GM18517 (cell line): Measurements from ENCODE around the gene GNAT3.

Source experiments
- ATAC-seq: cut with Tn5 transposase; IDR thresholded peaks from one replicate; pipeline ENCODE4 v1.9.1; 2021; ENCODE audit warnings: mild to moderate bottlenecking, moderate library complexity; ENCODE audit not compliant: unreplicated experiment

GNAT3 gene

DNA sequence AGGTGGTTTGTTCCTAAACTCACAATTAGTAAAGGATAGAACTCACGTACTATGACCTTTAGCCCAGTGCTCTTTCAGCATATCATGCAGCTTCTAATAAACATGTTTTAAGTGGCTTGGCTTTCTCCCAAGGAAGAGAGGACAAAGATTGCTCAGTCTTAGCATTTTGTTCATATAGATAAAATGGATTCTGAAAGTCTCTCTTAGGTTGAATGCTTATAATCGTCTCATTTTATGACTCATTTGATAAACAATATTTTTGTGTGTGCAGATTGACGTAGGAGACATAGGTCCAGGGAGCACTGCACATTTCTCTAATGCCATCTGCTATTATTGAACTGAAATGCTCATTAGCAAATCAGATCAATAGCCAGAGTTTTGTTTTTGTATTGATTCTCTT is 44.8 kb downstream of the GNAT3 start:
- ATAC-seq: no peak

DNA sequence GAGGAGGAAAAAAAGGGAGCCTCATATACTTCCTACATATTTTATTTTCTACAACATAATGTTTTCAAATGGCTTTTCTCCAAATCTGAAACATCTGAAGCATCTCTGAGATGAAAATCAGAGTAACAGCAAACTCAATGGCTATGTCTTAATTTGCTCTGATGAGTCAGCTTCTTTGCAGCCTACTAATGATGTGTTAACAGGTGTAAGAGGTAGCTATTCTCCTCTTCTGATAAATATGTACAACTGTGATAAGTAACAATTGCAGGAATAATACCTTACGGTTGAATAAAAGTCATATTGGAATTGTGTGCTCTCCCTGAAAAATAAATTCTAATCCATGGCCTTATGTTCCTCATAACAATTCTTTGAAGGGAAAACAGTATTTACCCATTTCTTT is 45.2 kb downstream of the GNAT3 start:
- ATAC-seq: no peak

DNA sequence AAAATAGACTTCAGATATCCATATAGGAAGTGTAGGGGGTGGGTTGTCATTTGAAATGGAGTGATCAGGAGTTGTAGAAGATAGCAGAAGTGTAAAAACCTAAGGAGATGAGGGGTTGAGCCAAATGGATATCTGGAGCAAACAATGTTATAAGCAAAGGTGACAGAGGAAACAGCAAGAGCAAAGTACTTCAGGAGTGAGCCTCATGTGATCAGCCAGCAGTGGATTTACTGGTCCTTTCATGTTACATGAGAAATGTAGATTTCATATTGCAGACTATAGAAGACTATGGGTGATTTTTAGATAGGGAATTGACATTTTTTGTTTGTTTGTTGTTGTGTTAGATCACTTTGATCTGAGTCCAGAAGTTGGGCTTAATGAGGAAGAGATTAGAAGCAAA is 47.7 kb downstream of the GNAT3 start:
- ATAC-seq: no peak

DNA sequence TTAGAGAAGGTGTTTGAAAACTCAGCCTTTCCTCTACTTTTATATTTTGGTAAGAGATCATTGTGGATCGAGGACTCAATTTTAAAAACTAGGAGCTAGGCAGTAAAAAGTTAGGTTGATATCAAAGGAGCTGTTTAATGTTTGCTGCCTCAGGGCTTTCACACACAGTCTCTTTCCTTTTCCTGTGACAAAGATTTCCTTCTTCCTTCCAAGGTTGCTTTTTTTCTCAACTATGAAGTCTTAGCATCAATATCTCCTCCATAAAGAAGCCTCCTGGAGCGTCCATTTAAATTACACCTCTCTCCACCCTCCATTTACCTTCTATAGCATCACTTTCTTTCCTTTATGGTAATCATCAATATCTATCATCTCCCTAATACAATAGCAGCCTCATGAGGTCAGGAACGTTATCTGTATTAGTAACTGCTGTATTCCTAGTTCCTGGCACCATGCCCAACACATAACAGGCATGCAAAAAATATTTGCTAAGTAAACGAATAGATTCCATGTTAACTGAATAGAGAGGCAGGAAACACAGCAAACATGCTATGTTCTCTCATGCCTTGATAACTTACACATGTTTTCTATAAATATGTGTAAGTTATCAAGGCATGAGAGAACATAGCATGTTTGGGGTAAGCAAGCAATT is 48.5 kb downstream of the GNAT3 start:
- ATAC-seq: no peak

DNA sequence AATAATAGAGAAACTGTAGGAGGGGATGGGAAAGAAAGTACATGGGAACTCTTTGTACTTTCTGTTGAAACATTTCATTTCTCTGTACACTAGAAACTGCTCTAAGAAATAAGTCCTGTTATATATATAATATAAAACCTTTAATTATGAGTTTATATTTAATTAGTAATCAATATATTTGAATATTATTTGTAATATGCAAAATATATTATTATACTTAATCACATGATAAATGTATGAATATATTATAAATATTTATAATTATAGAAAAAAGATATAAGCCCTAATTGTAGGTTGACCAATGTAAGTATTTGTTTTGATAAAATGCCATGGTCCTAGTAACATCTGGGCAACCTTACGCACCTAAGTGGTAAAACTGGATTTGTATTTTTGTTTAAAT is 51.0 kb downstream of the GNAT3 start:
- no peak for ATAC-seq

DNA sequence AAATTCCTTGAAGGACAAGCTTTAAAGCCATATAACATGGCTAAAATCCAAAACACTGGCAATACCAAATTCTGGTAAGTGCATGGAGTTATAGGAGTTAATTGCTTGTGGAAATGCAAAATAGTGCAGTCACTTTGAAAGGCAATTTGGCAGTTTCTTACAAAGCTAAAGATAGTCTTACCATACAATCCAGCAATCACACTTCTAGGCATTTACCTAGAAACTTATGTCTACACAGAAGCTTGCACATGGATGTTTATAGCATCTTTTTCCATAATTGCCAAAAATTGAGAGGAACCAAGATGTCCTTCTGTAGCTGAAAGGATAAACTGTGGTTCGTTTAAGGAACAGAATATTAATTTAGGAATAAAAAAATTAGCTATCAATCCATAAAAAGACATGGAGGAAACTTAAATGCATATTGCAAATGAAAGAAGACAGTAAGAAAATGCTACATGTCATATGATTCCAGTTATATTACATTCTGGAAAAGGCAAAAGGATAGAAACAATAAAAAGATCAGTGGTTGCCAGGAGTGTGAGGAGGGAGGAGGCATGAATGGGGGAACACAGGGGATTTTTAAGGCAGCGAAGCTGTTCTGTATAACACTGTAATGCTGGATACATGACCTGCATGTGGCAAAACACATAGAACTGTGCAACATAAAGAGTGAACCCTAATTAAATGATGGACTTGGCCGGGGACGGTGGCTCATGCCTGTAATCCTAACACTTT is 51.9 kb downstream of the GNAT3 start:
- no peak for ATAC-seq

DNA sequence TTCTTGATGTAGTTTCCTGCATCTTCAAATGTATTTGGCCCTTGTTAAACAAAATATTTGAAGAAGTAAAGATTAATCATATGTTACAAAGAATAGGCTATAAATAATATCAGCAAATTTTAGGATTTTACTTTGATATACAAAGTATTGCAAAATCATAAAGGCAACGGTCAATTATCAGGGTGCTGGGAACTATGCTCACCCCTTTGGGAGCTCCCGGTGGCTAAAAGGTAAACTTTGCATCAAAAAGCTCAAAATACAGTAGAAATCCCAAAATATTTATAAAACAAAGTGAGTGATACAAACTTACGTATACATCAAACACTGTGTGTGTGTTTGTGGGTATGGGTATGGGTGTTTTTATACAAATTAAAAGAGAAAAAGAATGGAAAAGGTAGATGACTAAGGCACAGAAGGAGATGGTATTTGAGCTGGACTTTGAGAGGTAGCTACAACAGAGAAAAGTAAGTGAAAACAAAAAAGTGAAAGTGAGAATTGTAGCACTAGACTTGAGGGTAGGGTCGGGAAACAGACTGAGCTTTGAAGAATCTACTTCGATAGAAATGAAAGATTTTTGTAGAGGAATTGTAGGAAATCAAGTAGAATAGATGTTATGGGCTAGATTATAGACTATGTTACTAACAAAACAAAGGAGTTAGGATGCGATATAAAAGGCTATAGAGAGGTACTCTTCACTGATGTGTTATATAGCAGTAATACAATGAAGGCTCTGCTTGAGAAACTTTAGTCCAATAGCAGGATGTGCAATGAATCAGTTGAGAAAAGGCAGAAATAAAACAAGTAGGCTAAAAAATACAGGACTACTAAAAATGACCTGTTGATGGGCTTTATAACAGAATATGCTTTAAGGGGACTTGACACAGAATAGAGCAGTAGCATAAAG is 52.8 kb downstream of the GNAT3 start:
- ATAC-seq: no peak

DNA sequence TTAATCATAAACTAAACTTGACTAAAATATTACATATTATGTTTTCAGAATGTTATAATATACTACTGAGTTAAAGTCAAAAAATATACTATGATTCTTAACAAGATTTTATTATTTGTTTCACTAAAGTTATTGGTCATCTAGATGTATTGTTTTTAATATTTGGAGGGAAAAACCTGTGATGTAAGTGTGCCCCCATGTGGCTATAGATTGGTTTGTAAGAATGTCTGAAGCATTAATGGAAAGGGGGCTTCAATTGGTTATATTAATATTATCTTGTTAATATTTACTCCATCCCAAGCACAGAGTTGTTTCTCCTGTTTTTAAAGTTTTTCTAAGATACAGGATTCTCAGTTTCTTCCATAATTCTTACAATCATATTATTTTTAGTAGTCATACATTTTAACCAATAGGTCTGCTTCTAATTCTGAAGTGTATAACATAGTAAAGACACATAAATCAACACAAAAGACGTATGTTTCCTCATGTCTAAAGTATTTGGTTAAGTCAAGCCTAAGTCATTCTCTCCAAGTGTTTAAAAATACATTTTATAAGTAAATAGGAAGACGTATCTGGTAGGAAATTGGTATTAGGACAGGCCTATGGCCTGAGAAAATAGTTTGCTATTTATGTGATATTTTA is 58.0 kb downstream of the GNAT3 start:
- no peak for ATAC-seq

DNA sequence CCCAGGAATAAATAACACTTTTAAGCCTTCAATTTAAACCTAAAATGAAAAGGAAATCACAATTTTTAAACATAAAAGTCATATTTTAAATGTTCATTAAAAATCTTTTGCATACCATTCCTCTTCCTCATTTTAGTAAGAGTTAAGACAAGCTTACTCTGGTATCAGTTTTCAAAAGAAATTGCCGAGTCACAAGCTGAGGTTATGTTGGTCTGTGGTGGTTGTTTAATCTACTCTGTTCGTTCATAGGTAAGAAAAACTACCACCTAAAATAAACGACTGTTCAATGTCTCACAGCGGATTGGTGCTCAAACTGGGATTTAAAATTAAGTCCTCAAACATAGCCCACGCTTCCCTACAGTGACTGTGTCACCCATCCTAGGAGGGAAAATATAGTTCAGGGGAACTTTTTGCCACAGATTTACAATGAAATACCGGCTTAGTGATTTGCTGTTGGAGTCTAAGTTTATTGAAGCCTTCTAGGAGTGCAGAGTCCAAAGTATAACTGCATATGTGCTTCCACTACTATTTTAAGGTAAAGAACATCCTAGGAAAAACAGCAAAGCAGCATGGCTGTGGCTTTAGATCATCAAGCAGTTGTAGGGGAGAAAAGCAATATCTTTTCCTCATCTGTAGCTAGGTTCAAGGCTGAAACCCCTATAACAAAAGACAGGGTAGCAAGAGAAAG is 61.1 kb downstream of the GNAT3 start:
- ATAC-seq: no peak

DNA sequence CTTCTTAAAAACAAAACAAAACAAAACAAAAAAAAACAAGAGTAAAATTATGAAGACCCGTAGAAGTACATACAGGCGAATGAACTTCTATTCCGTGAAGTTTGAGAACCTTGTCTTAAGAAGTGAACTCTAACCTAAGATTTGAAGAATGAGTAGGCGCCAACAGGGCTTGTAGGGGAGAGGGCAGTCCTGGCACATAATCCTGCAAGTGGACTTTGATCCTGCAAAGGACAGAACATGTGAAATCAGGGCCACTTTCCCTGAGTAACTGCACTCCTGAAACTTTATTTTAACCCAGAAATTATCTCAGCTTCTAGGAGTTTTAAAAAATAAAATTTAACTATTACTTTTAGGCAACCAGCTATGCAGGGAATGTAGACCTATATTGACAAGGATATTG is 62.0 kb downstream of the GNAT3 start:
- ATAC-seq: no peak

DNA sequence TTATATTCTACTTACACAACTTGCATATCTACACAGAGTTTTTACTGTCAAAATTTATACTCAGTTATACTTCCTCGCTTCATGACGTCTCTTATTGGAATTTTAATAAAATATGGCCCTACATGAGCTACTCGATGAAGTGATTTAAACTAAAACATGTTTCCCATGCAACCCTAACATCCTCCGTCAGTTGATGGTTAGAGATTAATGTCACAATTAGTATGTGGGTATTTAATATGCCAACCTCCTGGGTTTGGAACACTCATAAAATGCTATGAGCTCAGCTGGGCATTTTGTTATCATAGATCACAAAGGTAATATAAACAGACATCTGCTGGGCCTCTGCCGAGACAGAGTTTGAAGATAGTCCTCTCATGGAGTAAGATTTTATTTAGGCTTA is 66.5 kb downstream of the GNAT3 start:
- ATAC-seq: no peak

DNA sequence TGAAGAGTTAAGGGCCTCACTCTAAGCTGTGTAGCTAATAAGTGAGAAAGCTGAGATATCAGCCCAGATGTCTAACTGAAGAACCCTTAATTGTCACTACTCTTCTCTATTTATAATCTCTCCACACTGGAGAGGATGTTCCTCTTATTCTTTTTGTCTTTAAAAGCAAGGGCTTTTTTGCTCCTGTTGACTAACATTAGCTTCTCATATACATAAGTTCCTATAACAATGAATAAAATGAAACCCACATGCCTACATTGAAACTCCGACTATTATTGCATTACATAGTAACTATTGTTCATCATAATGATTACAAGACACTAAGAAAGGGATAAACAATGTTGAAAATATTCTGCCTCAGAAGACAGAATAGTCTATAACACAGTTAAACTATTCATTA is 67.1 kb downstream of the GNAT3 start:
- no peak for ATAC-seq

DNA sequence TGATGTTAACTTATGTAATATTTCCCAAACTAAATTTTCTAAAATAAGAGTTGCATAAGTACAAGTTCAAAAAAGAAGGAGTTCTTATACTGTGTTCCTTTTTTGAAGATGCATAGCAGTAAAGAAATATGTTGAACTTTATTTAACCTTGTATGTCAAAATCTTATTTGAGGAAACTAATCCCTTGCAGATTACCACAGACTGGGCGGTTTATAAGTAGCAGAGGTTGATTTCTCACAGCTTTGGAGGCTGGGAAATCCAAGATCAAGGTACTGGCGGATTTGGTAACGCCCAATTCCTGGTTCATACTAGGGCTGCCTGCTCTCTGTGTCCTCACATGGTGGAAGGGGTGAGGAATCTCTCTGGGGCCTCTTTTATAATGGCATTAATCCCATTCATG is 68.5 kb downstream of the GNAT3 start:
- no peak for ATAC-seq

DNA sequence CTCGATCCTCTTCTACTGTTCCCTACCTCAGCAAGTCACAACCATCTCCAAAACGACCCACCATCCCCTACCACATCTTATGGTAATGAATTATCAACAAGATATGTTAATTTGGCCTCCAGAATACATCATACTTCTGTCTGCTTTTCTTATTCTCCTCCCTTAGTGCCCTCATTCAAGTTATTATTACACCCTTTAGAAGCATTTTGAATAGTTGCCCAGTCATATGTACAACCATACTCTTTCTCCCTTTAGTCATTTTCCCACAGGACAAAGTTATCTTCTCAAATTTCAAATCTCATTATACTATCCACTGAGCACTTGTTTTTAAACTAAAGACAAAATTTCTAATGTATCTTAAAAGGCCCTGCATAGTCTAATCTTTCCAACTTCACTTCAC is 71.0 kb downstream of the GNAT3 start:
- no peak for ATAC-seq

DNA sequence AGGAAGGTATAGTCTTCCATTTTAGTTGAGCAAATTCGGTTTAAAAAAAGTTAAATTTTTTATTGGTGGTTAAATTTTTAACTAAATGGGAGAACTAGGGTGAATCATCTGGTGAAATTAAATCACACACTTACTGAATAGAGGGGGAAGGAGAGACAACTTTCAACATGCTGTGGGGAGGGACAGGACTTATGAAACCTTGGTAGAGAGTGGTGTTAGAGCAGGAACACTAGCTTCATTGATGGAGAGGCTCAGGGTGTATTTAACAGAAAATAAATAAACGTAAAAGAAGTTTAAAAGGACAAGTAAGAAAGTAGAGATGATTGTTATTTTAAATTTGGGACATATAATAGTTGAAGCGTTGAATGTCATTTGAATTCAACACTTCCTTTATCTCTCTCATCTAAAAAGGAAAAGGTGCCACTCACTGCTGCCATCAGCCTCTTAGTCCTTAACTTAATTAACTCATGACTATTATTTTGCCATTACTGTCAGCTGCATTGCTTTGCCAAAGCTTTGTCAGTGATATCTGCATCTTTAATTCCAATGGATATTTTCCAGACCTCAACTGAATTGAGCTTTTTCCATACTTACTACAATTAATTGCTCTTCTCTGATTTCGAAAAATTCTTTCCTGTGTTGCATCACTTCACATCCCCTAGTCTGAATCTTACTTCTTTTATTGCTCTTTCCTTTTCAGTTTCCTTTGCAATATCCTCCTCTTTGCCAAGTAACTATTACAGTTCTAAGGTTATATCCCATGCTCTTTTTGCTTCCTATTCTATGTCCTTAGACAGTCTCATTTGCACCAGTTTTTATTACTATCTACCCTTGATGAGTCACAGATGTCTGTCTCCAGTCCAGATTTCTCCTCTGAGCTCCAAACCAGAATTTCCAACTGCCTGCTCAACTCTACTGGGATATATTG is 71.7 kb downstream of the GNAT3 start:
- no peak for ATAC-seq

DNA sequence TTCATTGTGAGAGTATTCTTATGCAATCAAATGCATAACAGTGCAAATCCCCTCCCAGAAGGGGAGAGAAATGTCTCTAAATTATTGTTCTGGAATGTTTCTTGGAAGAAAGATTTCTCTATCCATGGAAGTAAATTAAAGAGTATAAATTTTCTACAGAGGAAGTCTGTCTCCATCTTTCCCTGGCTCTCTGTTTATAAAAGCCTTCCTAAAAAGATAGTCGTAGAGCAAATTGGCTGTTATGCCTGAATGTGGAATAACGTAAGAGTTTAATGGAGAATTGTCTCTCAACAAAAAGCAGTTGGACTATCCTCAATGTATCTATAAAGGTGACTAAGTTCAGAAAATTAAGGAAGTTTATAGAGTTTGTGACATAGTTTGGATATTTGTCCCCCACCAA is 76.3 kb downstream of the GNAT3 start:
- no peak for ATAC-seq

DNA sequence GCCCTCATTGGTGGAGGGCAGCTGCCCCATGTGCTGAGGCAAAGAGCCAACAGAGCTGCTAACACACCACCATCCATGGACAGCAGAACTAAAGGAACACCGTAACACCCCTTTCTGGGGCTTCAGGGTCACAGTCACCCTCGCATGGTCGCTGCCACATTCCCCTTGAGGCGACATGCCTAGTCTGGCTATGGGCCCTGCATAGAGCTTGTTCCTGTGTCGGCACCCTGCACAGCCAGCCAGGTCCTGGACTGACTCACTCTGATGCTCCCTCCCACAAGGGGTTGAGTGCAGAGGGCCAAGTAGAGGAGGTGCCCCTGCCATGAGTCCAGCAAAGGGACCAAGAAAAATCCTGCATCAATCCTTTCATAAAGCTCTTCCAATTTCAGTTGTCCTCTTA is 77.8 kb downstream of the GNAT3 start:
- no peak for ATAC-seq

DNA sequence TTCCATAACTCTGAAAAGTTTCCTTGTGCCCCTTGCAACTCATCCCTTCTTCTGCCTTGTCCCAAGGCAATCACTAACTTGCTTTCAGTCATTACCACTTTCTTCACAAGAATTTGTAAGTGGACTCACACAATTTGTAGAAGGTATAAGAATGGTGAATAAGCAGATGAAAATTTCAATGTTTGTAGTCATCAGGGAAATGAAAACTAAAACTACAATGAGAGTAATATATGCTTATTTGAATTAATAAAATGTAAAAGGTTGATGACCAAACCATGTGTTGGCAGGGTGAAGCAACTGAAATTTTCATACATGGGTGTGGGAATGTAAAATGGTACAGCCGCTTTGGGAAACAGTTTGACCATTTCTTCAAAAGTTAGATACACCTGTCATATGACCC is 79.7 kb downstream of the GNAT3 start:
- no peak for ATAC-seq

DNA sequence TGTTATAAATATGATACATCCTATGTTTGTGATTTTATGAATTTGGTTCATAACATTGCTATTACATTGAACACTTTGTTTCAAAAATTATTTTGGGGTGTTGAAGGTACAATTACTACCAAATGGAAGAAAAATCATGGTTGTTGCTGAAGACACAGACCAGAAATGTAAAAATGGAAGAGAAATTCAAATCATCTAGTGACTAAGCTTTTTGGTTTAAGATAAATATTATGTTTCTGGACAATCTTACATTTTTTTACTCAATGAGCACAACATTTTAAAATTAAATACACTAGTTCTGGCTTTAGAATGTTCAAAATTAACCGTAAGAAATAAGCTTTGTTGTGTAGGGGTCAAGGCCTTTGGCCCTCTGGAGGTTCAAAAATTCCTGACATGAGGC is 82.7 kb downstream of the GNAT3 start:
- ATAC-seq: no peak
